Astrocyte (in vitro differentiated cells and primary cell): Measurements from ENCODE around the gene LIME1. TPM values are rescaled to one million over a fixed set of nuclear protein-coding genes. Genes with fewer than 3 reads are reported as not detected.

Source experiments
- DNase-seq: peaks from one replicate; pipeline ENCODE4 v3.0.0-alpha.2; 2010; ENCODE audit warnings: low read depth
- FAIRE-seq: peaks from 2 replicates; lab custom pipeline; 2011; peaks lifted over from hg19 to GRCh38; lab: Jason Lieb, UNC
- H2AFZ ChIP-seq: 2 replicates; pipeline ENCODE4 v1.6.0; 2012; ENCODE audit warnings: low read depth, low read length, inconsistent platforms
- H3K27ac ChIP-seq: 2 replicates; pipeline ENCODE4 v1.5.1; 2011; ENCODE audit warnings: low read depth, low read length, inconsistent platforms
- H3K27me3 ChIP-seq: 2 replicates; pipeline ENCODE4 v1.6.0; 2011; ENCODE audit warnings: low read length, inconsistent platforms; ENCODE audit not compliant: insufficient read depth
- H3K36me3 ChIP-seq: 2 replicates; pipeline ENCODE4 v1.5.1; 2011; ENCODE audit warnings: low read length, inconsistent platforms; ENCODE audit not compliant: insufficient read depth
- H3K4me1 ChIP-seq: 2 replicates; pipeline ENCODE4 v1.5.1; 2011; ENCODE audit warnings: low read length, inconsistent platforms; ENCODE audit not compliant: insufficient read depth
- H3K4me2 ChIP-seq: 2 replicates; pipeline ENCODE4 v1.6.0; 2012; ENCODE audit warnings: low read length, inconsistent platforms
- H3K4me3 ChIP-seq: 2 replicates; pipeline ENCODE4 v1.5.1; 2011; ENCODE audit warnings: low read depth, mild to moderate bottlenecking, low read length, inconsistent platforms; ENCODE audit not compliant: insufficient read depth
- H3K79me2 ChIP-seq: 2 replicates; pipeline ENCODE4 v1.6.0; 2012; ENCODE audit warnings: mild to moderate bottlenecking, low read length, inconsistent platforms; ENCODE audit not compliant: insufficient read depth
- H3K9ac ChIP-seq: 2 replicates; pipeline ENCODE4 v1.6.0; 2012; ENCODE audit warnings: mild to moderate bottlenecking, low read length, inconsistent platforms
- H3K9me3 ChIP-seq: 2 replicates; pipeline ENCODE4 v1.5.1; 2012; ENCODE audit warnings: low read depth, mild to moderate bottlenecking, low read length, inconsistent platforms; ENCODE audit not compliant: insufficient read depth
- H4K20me1 ChIP-seq: 2 replicates; pipeline ENCODE4 v1.6.0; 2012; ENCODE audit warnings: low read length, inconsistent platforms; ENCODE audit not compliant: insufficient read depth
- H3K27ac Mint-ChIP-seq: one replicate; pipeline ENCODE4 v1.8.0; 2021; ENCODE audit warnings: mild to moderate bottlenecking, mixed read lengths; ENCODE audit not compliant: unreplicated experiment
- H3K27me3 Mint-ChIP-seq: one replicate; pipeline ENCODE4 v1.8.0; 2021; ENCODE audit warnings: low read depth, mixed read lengths; ENCODE audit not compliant: unreplicated experiment
- H3K36me3 Mint-ChIP-seq: one replicate; pipeline ENCODE4 v1.8.0; 2021; ENCODE audit warnings: low read depth, mixed read lengths; ENCODE audit not compliant: unreplicated experiment
- H3K4me1 Mint-ChIP-seq: one replicate; pipeline ENCODE4 v1.8.0; 2021; ENCODE audit warnings: low read depth, mixed read lengths; ENCODE audit not compliant: unreplicated experiment
- H3K4me3 Mint-ChIP-seq: one replicate; pipeline ENCODE4 v1.8.0; 2021; ENCODE audit warnings: mild to moderate bottlenecking, moderate library complexity, mixed read lengths; ENCODE audit not compliant: unreplicated experiment
- H3K9me3 Mint-ChIP-seq: one replicate; pipeline ENCODE4 v1.8.0; 2021; ENCODE audit warnings: mild to moderate bottlenecking, mixed read lengths; ENCODE audit not compliant: unreplicated experiment
- EZH2 ChIP-seq: IDR thresholded peaks from 2 replicates; pipeline ENCODE4 v1.6.1; 2012; ENCODE audit warnings: mild to moderate bottlenecking, low read length, inconsistent platforms; ENCODE audit not compliant: insufficient read depth
- total RNA-seq: library from RNA; stranded (reverse); gene quantifications from 2 replicates; pipeline ENCODE4 v1.2.1, GENCODE V29; 2021
- TF ChIP-seq, protein P1 (sequence below): IDR thresholded peaks from 2 replicates; pipeline ENCODE4 v1.5.1; 2011; ENCODE audit warnings: low read depth, mild to moderate bottlenecking, inconsistent platforms, low read length, moderate library complexity; ENCODE audit not compliant: insufficient read depth

The LIME1 gene
- total RNA-seq, 1 donor from 2014 or later: 7.6 TPM

- Histone ChIP-seq H3K79me2 (no peaks in the 10 kb centered on the region), H3K4me1 (peaks cover 22% of the 10 kb centered on the region), H3K27me3 (no peaks in the 10 kb centered on the region), H3K9ac (no peak overlapping the region), H2AFZ (no peak overlapping the region), H3K36me3 (no peaks in the 10 kb centered on the region), H4K20me1 (no peaks in the 10 kb centered on the region), H3K27ac (no peak overlapping the region), H3K4me2 (no peak overlapping the region), H3K9me3 (no peaks in the 10 kb centered on the region), H3K4me3 (no peak overlapping the region)
- DNase-seq: no peak
- no peak overlapping the region for H3K27ac Mint-ChIP-seq
- H3K9me3 Mint-ChIP-seq: peaks cover 2% of the 10 kb centered on the region
- FAIRE-seq: no peak
- no peaks in the 10 kb centered on the region for H3K27me3 Mint-ChIP-seq
- H3K4me3 Mint-ChIP-seq: no peak overlapping the region
- peaks cover 3% of the 10 kb centered on the region for H3K36me3 Mint-ChIP-seq
- TF ChIP-seq EZH2: no peak
- TF ChIP-seq, protein P1, sequence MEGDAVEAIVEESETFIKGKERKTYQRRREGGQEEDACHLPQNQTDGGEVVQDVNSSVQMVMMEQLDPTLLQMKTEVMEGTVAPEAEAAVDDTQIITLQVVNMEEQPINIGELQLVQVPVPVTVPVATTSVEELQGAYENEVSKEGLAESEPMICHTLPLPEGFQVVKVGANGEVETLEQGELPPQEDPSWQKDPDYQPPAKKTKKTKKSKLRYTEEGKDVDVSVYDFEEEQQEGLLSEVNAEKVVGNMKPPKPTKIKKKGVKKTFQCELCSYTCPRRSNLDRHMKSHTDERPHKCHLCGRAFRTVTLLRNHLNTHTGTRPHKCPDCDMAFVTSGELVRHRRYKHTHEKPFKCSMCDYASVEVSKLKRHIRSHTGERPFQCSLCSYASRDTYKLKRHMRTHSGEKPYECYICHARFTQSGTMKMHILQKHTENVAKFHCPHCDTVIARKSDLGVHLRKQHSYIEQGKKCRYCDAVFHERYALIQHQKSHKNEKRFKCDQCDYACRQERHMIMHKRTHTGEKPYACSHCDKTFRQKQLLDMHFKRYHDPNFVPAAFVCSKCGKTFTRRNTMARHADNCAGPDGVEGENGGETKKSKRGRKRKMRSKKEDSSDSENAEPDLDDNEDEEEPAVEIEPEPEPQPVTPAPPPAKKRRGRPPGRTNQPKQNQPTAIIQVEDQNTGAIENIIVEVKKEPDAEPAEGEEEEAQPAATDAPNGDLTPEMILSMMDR: no peak
- peaks cover 7% of the 10 kb centered on the region for H3K4me1 Mint-ChIP-seq
Measured at GRCh38 chr20:63688228-63689045, 48.0 kb upstream of the LIME1 start.

GRCh38 chr20:63689046-63690002 is 47.1 kb upstream of the LIME1 start:
- H4K20me1 ChIP-seq: no peaks in the 10 kb centered on the region
- H3K27ac Mint-ChIP-seq: no peak overlapping the region
- FAIRE-seq: no peak
- no peaks in the 10 kb centered on the region for H3K9me3 ChIP-seq
- DNase-seq: no peak
- TF ChIP-seq, protein P1: no peak
- TF ChIP-seq EZH2: no peak
- no peaks in the 10 kb centered on the region for H3K79me2 ChIP-seq
- H3K9me3 Mint-ChIP-seq: no peaks in the 10 kb centered on the region
- peaks cover 2% of the 10 kb centered on the region for H3K4me1 Mint-ChIP-seq
- H3K9ac ChIP-seq: no peak overlapping the region
- no peaks in the 10 kb centered on the region for H3K27me3 Mint-ChIP-seq
- H2AFZ ChIP-seq: no peak overlapping the region
- no peak overlapping the region for H3K4me3 Mint-ChIP-seq
- no peak overlapping the region for H3K4me3 ChIP-seq
- no peak overlapping the region for H3K27ac ChIP-seq
- H3K36me3 ChIP-seq: no peaks in the 10 kb centered on the region
- H3K4me2 ChIP-seq: no peak overlapping the region
- no peaks in the 10 kb centered on the region for H3K27me3 ChIP-seq
- H3K4me1 ChIP-seq: peaks cover 21% of the 10 kb centered on the region
- peaks cover 3% of the 10 kb centered on the region for H3K36me3 Mint-ChIP-seq
